ENCODE measurements around the gene BHMT2. TPM values are rescaled to one million over a fixed set of nuclear protein-coding genes. Genes with fewer than 3 reads are reported as not detected.

Gene BHMT2, protein sequence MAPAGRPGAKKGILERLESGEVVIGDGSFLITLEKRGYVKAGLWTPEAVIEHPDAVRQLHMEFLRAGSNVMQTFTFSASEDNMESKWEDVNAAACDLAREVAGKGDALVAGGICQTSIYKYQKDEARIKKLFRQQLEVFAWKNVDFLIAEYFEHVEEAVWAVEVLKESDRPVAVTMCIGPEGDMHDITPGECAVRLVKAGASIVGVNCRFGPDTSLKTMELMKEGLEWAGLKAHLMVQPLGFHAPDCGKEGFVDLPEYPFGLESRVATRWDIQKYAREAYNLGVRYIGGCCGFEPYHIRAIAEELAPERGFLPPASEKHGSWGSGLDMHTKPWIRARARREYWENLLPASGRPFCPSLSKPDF
- total RNA-seq (ENCODE audit: low replicate concordance) = 0.45 TPM in 1 of 2 replicates, not detected in the other
- long read RNA-seq = 0 reads

DNA sequence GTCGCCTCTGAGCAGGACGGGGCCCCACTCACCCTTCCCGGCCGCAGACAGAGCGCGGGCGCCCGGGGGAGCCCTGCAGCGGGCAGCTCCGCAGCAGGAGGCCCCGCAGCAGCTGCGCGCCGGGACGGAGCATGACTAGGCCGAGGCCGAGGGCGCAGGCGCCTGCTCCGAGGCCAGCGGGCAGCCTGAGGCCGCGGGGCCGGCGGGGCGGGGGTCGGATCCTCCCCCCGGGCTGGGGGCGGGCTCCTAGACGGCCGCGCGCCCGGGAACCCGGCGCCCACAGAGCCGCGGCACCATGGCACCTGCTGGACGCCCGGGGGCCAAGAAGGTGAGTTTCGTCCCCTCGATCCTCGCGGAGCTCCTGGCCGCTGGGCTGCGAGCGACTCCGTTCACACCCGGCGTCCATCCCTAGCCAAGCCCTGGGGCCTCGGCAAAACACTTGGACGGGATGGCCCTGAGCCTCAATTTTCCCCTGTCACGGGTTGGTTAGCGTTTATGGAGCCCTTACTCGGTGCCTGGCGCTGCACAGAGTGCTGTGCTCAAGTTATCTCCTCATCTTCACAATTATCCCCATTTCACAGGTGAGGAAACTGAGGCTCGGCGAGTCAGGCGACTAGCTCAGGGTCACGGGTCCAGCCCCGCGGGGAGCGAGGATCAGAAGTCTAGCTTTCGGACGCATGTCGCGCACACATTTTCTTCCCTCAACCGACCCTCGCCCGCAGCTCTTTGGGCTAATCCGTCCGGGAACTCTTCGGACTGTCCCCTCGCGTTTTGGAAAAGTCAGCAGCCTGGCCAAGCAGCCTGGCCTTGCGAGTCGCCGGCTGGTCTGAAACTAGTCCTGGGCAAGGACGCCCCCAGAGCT lies at the start of gene BHMT2, which contains the start of gene DMGDH:
TSS of gene BHMT2 (plus strand) at position 280 of the 862 bp plus-strand sequence. CDS start at position 296, 16 bp downstream.
TSS of gene DMGDH (minus strand) at position 187 of the 862 bp plus-strand sequence. CDS start at position 133, 54 bp downstream.
- no peak for DNase-seq (ENCODE audit: extremely low spot score, unreplicated experiment)
- H3K4me1 Mint-ChIP-seq (ENCODE audit: unreplicated experiment) = no peaks in the 10 kb centered on the region
- H3K27ac Mint-ChIP-seq = no peak within 1 kb of the TSS
- peaks cover 3% of the 10 kb centered on the region for H3K27me3 Mint-ChIP-seq
- peaks cover 6% of the 10 kb centered on the region for H3K9me3 Mint-ChIP-seq
- TF ChIP-seq, protein P1, sequence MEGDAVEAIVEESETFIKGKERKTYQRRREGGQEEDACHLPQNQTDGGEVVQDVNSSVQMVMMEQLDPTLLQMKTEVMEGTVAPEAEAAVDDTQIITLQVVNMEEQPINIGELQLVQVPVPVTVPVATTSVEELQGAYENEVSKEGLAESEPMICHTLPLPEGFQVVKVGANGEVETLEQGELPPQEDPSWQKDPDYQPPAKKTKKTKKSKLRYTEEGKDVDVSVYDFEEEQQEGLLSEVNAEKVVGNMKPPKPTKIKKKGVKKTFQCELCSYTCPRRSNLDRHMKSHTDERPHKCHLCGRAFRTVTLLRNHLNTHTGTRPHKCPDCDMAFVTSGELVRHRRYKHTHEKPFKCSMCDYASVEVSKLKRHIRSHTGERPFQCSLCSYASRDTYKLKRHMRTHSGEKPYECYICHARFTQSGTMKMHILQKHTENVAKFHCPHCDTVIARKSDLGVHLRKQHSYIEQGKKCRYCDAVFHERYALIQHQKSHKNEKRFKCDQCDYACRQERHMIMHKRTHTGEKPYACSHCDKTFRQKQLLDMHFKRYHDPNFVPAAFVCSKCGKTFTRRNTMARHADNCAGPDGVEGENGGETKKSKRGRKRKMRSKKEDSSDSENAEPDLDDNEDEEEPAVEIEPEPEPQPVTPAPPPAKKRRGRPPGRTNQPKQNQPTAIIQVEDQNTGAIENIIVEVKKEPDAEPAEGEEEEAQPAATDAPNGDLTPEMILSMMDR (conservative IDR thresholded peaks at IDR 0.05) = no peak
- no peak within 1 kb of the TSS for H3K4me3 Mint-ChIP-seq
- no peaks in the 10 kb centered on the region for H3K36me3 Mint-ChIP-seq

DNA sequence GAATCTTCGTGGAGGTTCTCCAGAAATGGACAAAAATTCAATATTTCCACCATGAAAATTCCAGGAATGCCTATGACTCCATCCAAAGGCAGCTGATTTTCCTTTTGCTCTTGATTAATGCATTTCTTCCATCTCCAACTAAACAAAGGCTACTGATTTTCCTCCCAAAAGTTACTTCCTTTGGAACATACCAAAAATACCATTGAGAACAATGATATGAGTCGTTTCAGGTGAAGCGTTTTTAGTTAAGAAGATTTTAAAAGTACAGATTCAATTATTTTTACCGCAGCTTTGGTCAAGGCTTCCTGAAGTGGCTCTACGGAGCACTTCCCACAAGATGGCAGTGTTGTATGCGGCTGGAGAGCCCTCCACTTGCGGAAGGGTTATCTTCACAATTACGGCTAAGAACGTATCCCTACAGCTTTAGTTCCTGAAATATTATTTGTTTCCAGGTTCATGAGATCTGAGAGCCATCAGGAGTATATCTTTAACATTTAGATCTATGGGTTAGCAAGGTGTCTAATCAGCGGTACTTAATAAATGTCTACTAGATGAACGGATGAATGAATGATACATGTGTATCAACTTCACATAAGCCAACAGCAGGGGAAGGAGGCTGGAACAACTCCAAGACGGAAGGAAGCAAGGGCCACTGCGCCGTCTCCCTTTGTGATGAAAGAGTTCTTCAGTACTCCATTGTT lies 48.6 kb upstream of the BHMT2 start:
- TF ChIP-seq, protein P1 (conservative IDR thresholded peaks at IDR 0.05) = peak; percentile 89
- DNase-seq (ENCODE audit: extremely low spot score, unreplicated experiment) = no peak
- Mint-ChIP-seq H3K27me3 (peaks cover 37% of the 10 kb centered on the region), H3K4me1 (ENCODE audit: unreplicated experiment) (peaks cover 19% of the 10 kb centered on the region), H3K4me3 (peak overlapping the region; percentile 16), H3K9me3 (no peaks in the 10 kb centered on the region), H3K36me3 (no peaks in the 10 kb centered on the region), H3K27ac (no peak overlapping the region)

DNA sequence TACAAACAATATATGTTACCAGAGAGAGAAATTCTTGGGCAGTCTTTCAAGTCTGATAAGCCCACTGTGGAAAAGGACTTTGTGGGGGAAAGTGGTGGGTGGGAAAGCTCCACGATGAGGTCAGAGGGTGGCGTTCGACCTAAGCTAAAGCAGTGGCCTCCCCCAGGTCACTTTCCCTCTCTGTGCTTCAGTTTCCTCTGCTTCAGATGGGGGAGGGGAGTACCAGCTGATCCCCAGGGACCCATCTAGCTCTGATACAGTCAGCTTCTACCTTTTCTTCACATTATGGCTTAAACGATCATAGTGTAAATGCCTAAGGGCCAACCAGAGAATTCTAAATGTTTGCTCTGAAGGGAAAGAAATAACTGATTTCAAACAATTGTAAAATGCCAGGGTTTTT lies 47.8 kb upstream of the BHMT2 start:
- no peak for DNase-seq (ENCODE audit: extremely low spot score, unreplicated experiment)
- TF ChIP-seq, protein P1 (conservative IDR thresholded peaks at IDR 0.05) = no peak
- H3K27me3 Mint-ChIP-seq = peaks cover 42% of the 10 kb centered on the region
- H3K4me1 Mint-ChIP-seq (ENCODE audit: unreplicated experiment) = peaks cover 19% of the 10 kb centered on the region
- H3K9me3 Mint-ChIP-seq = no peaks in the 10 kb centered on the region
- no peak overlapping the region for H3K4me3 Mint-ChIP-seq
- no peaks in the 10 kb centered on the region for H3K36me3 Mint-ChIP-seq
- H3K27ac Mint-ChIP-seq = no peak overlapping the region

DNA sequence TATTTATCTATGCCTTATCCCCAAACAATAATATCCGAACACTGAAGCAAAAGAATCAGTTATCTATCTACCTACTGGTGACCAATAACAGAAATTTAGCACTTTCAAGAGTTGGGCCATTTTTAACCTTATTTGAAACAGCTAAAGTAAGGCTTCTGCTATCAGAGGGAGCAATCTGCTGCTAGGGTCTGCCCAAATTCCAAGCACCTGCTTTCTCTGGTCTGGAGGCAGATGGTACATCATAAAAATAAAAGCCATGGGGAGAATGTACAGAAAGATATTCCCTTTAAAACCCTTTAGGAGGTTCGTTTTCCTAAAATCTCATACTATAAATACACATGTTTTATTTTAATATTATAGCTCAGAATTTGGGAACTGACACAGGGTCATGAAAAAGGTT lies 46.8 kb upstream of the BHMT2 start:
- Mint-ChIP-seq H3K9me3 (no peaks in the 10 kb centered on the region), H3K4me1 (ENCODE audit: unreplicated experiment) (peaks cover 19% of the 10 kb centered on the region), H3K27ac (no peak overlapping the region), H3K27me3 (peaks cover 40% of the 10 kb centered on the region), H3K4me3 (no peak overlapping the region), H3K36me3 (no peaks in the 10 kb centered on the region)
- no peak for DNase-seq (ENCODE audit: extremely low spot score, unreplicated experiment)
- TF ChIP-seq, protein P1 (conservative IDR thresholded peaks at IDR 0.05) = no peak

DNA sequence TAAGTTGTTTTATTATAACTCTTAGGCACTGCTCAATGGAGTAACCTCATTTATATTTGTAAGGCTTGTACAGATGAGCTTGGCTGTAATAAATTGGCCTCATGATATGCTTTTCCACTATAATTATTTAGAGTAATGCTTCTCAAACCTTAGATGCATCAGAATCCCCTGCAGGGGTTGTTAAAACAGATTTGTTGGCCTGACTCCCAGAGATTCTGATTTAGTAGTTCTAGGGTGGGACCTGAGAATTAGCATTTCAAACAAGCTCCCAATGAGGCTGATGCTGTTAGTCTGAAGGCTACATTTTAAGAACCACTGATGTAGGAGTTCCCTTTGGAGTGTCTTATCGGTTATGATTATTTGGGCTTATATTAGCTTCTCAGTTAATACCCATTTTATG lies 46.2 kb upstream of the BHMT2 start:
- Mint-ChIP-seq H3K27me3 (peaks cover 40% of the 10 kb centered on the region), H3K4me3 (no peak overlapping the region), H3K36me3 (no peaks in the 10 kb centered on the region), H3K9me3 (no peaks in the 10 kb centered on the region), H3K27ac (no peak overlapping the region), H3K4me1 (ENCODE audit: unreplicated experiment) (peaks cover 19% of the 10 kb centered on the region)
- TF ChIP-seq, protein P1 (conservative IDR thresholded peaks at IDR 0.05) = no peak
- no peak for DNase-seq (ENCODE audit: extremely low spot score, unreplicated experiment)

Measured in type B pancreatic cell (in vitro differentiated cells).